GM18951 (cell line): Measurements from ENCODE around the gene NFKBIB.
"Not testable (repeated sequence)": the region's sequence is repeated elsewhere in the genome, so short reads cannot be mapped to it uniquely, and the experiment has no call there.

Experiments
- POLR2A ChIP-seq: IDR thresholded peaks from 4 replicates; pipeline ENCODE4 v1.6.1; 2011; ENCODE audit warnings: mild to moderate bottlenecking; ENCODE audit not compliant: insufficient read length, insufficient read depth; ENCODE audit errors: extremely low read depth
- in situ Hi-C: fragments of 300-500 bp; cut with MboI; formaldehyde crosslinking; loops from one replicate; pipeline ENCODE4 v1.12.0; 2022; ENCODE audit warnings: low sequenced_read_pairs, mixed read lengths, inconsistent platforms; ENCODE audit not compliant: unreplicated experiment

NFKBIB gene

GRCh38 chr19:38899447-38900201 lies at the start of gene NFKBIB, which contains the start of gene SIRT2:
TSS of gene NFKBIB (plus strand) at chr19:38899969. CDS start at chr19:38900033, 64 bp downstream.
TSS of gene SIRT2 (minus strand) at chr19:38899618. CDS start at chr19:38899521, 97 bp downstream.
- peak; percentile 64 for TF ChIP-seq POLR2A
- in situ Hi-C loops: no loop called here

DNA sequence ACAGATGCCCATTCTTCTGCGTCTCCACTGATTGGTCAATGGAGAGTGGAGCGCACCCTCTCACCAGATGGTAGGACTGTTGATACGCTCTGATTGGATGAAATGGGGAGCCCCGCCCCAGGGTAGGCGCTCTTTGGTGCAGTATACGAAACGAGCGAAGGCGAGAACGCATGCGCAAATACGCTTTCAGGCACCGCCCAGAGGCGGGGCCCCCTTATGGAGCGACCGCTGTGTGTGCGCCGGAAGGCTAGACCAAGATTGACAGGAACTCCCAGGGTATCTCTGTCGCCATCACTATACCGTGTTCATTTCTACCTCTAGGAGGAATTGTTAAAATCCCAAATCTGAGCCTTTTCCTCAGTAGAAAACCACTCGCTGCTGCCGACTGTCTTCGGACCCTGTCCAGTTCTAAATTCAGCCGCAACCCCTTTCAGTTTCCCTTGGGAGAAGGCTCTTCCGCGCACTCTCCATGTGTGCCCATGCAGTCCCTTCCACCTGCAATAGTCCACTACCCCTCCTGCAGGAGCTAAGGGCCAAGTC lies 49.3 kb upstream of the NFKBIB start:
- in situ Hi-C loops: no loop called here
- peak; percentile 79 for TF ChIP-seq POLR2A

- in situ Hi-C loops: no loop called here
- TF ChIP-seq POLR2A: no peak
These were observed 48.7 kb upstream of the NFKBIB start for GRCh38 chr19:38850976-38851621.

DNA sequence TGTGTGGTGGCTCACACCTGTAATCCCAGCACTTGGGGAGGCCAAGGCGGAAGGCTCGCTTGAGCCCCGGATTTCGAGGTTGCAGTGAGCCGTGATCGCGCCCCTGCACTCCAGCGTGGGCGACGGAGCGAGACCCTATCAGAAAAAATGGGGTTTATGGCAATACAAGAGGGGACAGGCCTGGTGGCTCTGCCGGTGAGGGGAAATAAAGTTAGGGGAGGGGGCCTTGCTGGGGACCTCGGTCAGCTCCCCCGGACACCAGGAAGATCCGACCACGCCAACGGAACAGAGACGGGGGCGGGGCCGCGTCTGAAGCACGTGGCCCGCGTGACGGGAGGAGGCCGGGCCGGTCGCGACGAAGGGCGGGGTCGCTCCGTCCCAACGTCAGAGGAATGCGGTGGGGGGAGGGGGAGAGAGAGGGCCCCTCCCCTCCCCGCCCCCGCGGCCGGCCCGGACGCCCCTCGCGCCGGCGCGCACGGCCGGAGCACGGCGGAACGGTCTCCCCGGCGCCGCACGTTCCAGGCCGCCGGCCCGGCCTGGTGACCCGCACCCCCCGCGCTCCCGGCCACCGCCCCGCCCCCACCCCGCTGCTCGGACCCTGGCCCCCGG lies 48.0 kb upstream of the NFKBIB start:
- peak; percentile 67 for TF ChIP-seq POLR2A
- in situ Hi-C loops: no loop called here

DNA sequence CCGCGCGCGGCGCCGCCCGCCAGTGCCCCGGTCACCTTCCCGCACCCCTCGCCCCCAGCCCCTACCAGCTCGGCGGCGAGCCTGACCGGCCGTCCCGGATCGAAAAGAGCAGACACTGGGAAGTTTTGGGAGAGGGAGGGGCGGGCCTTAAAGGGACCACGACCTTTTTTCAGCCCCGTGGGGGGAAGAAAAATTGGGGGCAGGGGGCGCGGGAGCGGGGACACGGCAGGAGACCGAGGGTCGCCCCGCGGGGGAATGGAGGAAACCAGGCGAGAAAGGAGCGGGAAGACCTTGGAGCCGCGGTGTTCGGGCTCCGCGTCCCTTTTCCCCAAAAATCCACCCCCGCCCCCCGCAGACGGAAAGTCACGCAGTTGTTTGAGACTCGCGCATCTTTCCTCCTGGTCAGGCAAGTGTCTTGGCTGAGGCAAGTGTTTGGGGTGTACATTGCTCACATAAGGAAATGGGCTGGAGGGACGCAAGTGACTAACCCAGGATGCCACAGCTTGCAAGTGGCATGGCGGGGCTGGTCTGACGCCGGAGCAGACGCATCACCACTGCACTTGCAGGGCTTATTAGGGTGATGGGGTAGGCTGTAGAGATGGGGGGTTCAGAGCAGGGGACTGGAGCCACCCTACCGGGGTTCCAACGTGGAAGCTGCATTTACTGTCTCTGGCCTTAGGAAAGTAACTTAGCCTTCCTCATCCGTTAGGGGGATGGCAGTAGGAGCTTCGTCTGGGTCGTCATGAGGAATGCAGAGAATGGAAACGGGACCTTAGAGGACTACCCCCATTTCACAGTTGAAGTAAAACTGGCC lies 47.3 kb upstream of the NFKBIB start:
- in situ Hi-C loops: no loop called here
- peak; percentile 20 for TF ChIP-seq POLR2A

GRCh38 chr19:38853214-38853613 lies 46.6 kb upstream of the NFKBIB start:
- in situ Hi-C loops: no loop called here
- no peak for TF ChIP-seq POLR2A

- in situ Hi-C loops: not testable (repeated sequence)
These were observed 44.8 kb upstream of the NFKBIB start for GRCh38 chr19:38854961-38855360.

DNA sequence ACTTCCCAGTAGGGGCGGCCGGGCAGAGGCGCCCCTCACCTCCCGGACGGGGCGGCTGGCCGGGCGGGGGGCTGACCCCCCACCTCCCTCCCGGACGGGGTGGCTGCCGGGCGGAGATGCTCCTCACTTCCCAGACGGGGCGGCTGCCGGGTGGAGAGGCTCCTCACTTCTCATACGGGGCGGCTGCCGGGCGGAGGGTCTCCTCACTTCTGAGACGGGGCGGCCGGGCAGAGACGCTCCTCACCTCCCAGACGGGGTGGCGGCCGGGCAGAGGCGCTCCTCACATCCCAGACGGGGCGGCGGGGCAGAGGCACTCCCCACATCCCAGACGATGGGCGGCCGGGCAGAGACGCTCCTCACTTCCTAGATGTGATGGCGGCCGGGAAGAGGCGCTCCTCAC lies 44.0 kb upstream of the NFKBIB start:
- in situ Hi-C loops: not testable (repeated sequence)

GRCh38 chr19:38856813-38857212 lies 43.0 kb upstream of the NFKBIB start:
- TF ChIP-seq POLR2A: no peak
- in situ Hi-C loops: no loop called here

DNA sequence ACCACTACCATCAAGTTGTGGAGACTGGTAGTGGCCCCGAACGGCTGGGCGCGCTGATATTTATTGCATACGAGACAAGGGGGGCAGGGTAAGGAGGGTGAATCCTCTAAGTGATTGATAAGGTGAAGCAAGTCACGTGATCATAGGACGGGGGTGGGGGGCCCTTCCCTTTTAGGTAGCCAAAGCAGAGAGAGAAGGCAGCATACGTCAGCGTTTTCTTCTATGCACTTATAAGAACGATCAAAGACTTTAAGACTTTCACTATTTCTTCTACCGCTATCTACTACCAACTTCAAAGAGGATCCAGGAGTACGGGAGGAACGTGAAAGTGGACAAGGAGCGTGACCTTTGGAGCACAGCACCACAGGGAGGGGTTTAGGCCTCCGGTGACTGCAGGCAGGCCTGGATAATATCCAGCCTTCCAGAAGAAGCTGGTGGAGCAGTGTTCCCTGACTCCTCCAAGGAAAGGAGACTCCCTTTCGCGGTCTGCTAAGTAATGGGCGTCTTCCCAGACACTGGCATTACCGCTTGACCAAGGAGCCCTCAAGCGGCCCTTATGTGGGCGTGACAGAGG lies 40.1 kb upstream of the NFKBIB start:
- in situ Hi-C loops: not testable (repeated sequence)

- no peak for TF ChIP-seq POLR2A
- in situ Hi-C loops: no loop called here
These were observed 38.4 kb upstream of the NFKBIB start for GRCh38 chr19:38861368-38861767.

DNA sequence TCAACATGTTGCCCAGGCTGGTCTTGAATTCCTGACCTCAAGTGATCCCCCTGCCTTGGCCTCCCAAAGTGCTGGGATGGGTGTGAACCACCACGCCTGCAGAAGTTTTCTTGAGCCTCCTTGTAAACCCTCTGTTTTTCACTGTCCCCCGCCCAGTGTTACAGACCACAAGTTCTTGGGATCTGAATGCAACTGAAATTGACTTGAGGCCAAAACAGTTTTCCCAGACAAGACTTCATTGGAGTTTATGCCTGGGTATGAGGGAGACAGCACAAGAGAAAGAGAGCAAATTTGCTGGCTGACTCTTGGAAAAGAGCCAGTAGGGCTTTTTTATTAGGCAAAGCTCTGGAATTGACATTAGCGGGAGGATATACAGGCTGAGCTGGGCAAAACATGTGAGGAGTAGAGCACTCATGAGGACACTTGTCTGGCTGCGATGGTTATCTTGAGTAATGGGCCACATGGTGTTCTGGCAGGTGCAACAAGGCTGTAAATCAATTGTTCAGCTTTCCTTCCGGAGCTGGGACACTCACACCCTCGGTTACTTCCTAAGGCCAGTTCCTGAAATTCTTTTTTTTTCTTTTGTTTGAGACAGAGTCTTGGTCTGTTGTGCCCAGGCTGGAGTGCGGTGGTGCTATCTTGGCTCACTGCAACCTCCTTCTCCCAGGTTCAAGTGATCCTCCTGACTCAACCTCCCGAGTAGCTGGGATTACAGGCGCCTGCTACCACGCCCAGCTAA lies 37.3 kb upstream of the NFKBIB start:
- in situ Hi-C loops: no loop called here
- TF ChIP-seq POLR2A: no peak
